Measurements from ENCODE around the gene SPDYE16.
"Not testable (repeated sequence)": the region's sequence is repeated elsewhere in the genome, so short reads cannot be mapped to it uniquely, and the experiment has no call there.

SPDYE16 gene

GRCh38 chr7:76549855-76550248, 6.8 kb upstream of the SPDYE16 start:
- not testable (repeated sequence) for H3K4me1 ChIP-seq (ENCODE audit: control insufficient read depth in 2 of 2, insufficient read depth in 2 of 2, low read length in 2 of 2); H3K9me3 ChIP-seq (ENCODE audit: control insufficient read depth in 2 of 2, low read length in 2 of 2); H3K36me3 ChIP-seq (ENCODE audit: control insufficient read depth in 2 of 2, insufficient read depth in 2 of 2, low read length in 2 of 2); H3K27me3 ChIP-seq (ENCODE audit: control insufficient read depth in 2 of 2, insufficient read depth in 2 of 2, low read length in 2 of 2)
- peak overlapping the region; percentile 74 to 75 for H3K4me3 ChIP-seq (ENCODE audit: low read length in 2 of 2)
- H3K27ac ChIP-seq (ENCODE audit: low read depth in 2 of 2, low read length in 2 of 2) = peak overlapping the region; percentile 84 to 85
- peak overlapping the region; percentile 74 to 85 for H3K9ac ChIP-seq (ENCODE audit: low read depth in 1 of 2, low read length in 2 of 2)

DNA sequence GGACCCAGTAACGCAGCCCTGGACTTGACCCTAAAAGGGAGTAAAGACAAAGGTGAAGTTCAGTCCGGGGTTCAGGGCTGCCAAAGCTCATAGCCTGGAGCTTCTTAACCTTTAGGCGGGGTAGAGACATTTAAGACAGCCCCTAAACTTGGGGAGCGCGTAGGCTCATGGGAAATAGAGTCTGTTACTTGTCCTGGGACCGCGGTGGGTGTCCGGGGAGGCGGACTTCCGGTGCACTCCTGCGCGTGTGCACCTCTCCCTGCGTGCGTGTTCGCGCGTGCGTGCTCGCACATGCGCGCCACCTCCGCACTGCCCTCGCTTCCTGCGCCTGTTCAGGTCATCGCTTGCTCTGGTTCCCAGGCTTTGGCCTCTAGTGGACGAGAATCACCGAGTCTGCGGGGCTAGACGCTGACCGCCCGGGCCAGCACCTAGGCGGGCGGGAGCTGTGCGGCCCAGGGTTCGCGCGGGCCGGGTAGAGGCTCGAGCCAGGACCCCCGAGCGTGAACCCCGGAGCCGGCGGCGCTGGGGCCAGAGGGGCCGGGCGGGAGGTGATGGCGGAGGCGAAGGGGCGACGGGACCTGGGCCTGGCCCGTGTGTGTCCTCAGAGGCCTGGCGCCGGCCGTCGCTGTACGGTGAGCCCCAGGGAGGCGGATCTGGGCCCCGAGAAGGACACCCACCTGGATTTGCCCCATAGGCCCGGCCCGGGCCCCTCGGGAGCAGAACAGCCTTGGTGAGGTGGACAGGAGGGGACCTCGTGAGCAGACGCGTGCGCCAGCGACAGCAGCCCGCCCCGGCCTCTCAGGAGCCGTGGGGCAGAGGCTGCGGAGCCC, 6.1 kb upstream of the SPDYE16 start:
- H3K4me1 ChIP-seq (ENCODE audit: control insufficient read depth in 2 of 2, insufficient read depth in 2 of 2, low read length in 2 of 2); H3K27me3 ChIP-seq (ENCODE audit: control insufficient read depth in 2 of 2, insufficient read depth in 2 of 2, low read length in 2 of 2); H3K36me3 ChIP-seq (ENCODE audit: control insufficient read depth in 2 of 2, insufficient read depth in 2 of 2, low read length in 2 of 2); H3K9me3 ChIP-seq (ENCODE audit: control insufficient read depth in 2 of 2, low read length in 2 of 2): not testable (repeated sequence)
- peak overlapping the region; percentile 74 to 75 for H3K4me3 ChIP-seq (ENCODE audit: low read length in 2 of 2)
- H3K9ac ChIP-seq (ENCODE audit: low read depth in 1 of 2, low read length in 2 of 2) = peak overlapping the region; percentile 74 to 85
- H3K27ac ChIP-seq (ENCODE audit: low read depth in 2 of 2, low read length in 2 of 2) = peak overlapping the region; percentile 84 to 85

DNA sequence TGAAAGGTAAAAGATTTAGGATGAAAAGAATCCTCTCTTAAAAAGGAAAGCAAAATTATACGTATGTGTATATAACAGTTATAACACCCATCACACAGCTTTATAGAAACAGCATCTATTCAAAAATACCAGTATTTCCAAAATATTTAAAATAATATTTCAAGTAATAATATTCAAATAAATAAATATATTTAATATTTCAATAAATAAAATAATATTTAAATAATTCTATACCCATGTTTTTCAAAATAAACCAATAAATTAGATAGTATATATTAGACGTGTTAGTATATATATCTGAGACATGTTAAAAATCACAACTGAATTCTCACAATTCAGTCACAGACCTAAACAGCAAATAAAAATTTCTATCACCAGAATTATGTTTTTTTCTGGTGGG, 11.5 kb downstream of the SPDYE16 start:
- not testable (repeated sequence) for H3K4me1 ChIP-seq (ENCODE audit: control insufficient read depth in 2 of 2, insufficient read depth in 2 of 2, low read length in 2 of 2); H3K27me3 ChIP-seq (ENCODE audit: control insufficient read depth in 2 of 2, insufficient read depth in 2 of 2, low read length in 2 of 2)

DNA sequence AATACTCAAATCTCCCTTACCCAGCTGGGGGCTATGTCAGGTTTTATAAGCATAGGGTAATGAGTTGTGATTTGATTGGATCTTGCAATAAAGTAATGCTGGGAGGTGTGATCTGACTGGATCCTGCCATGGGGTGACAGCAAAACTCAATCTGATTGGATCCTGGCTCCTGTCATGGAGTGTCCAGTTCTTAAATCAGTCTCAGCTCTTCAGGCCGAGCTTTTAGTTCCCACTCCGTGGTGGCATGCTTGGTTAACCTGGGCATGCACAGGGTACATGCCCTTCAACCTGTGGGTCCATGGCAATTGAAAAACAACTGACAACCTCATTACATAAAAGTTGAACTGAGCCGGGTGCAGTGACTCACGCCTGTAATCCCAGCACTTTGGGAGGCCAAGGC, 16.9 kb downstream of the SPDYE16 start:
- not testable (repeated sequence) for H3K4me3 ChIP-seq (ENCODE audit: low read length in 2 of 2); H3K9me3 ChIP-seq (ENCODE audit: control insufficient read depth in 2 of 2, low read length in 2 of 2); H3K27me3 ChIP-seq (ENCODE audit: control insufficient read depth in 2 of 2, insufficient read depth in 2 of 2, low read length in 2 of 2); H3K27ac ChIP-seq (ENCODE audit: low read depth in 2 of 2, low read length in 2 of 2); H3K9ac ChIP-seq (ENCODE audit: low read depth in 1 of 2, low read length in 2 of 2); H3K4me1 ChIP-seq (ENCODE audit: control insufficient read depth in 2 of 2, insufficient read depth in 2 of 2, low read length in 2 of 2); H3K36me3 ChIP-seq (ENCODE audit: control insufficient read depth in 2 of 2, insufficient read depth in 2 of 2, low read length in 2 of 2)

More for the DNA sequence above, 11.5 kb downstream of the SPDYE16 start:
- H3K27ac ChIP-seq (ENCODE audit: low read depth in 2 of 2, low read length in 2 of 2); H3K9me3 ChIP-seq (ENCODE audit: control insufficient read depth in 2 of 2, low read length in 2 of 2); H3K4me3 ChIP-seq (ENCODE audit: low read length in 2 of 2); H3K9ac ChIP-seq (ENCODE audit: low read depth in 1 of 2, low read length in 2 of 2); H3K36me3 ChIP-seq (ENCODE audit: control insufficient read depth in 2 of 2, insufficient read depth in 2 of 2, low read length in 2 of 2): not testable (repeated sequence)

DNA sequence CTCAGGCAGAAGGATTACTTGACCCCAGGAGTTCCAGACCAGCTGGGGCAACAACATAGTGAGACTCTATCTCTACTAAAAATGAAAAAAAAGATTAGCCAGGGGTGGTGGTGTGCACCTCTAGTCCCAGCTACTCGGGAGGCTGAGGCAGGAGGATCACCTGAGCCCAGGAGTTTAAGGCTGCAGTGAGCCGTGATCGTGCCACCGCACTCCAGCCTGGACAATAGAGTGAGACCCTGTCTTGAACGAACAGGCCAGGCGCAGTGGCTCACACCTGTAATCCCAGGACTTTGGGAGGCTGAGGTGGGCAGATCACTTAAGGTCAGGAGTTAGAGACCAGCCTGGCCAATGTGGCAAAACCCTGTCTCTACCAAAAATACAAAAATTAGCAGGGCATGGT, 26.2 kb downstream of the SPDYE16 start:
- not testable (repeated sequence) for H3K36me3 ChIP-seq (ENCODE audit: control insufficient read depth in 2 of 2, insufficient read depth in 2 of 2, low read length in 2 of 2); H3K27me3 ChIP-seq (ENCODE audit: control insufficient read depth in 2 of 2, insufficient read depth in 2 of 2, low read length in 2 of 2); H3K4me1 ChIP-seq (ENCODE audit: control insufficient read depth in 2 of 2, insufficient read depth in 2 of 2, low read length in 2 of 2); H3K4me3 ChIP-seq (ENCODE audit: low read length in 2 of 2); H3K9me3 ChIP-seq (ENCODE audit: control insufficient read depth in 2 of 2, low read length in 2 of 2); H3K27ac ChIP-seq (ENCODE audit: low read depth in 2 of 2, low read length in 2 of 2); H3K9ac ChIP-seq (ENCODE audit: low read depth in 1 of 2, low read length in 2 of 2)

- peaks cover 7 to 9% of the 10 kb centered on the region in 2 donors for H3K4me1 ChIP-seq (ENCODE audit: control insufficient read depth in 2 of 2, insufficient read depth in 2 of 2, low read length in 2 of 2)
- no peaks in the 10 kb centered on the region for H3K9me3 ChIP-seq (ENCODE audit: control insufficient read depth in 2 of 2, low read length in 2 of 2)
- H3K36me3 ChIP-seq (ENCODE audit: control insufficient read depth in 2 of 2, insufficient read depth in 2 of 2, low read length in 2 of 2) = no peaks in the 10 kb centered on the region
- no peak overlapping the region for H3K4me3 ChIP-seq (ENCODE audit: low read length in 2 of 2)
- no peaks in the 10 kb centered on the region for H3K27me3 ChIP-seq (ENCODE audit: control insufficient read depth in 2 of 2, insufficient read depth in 2 of 2, low read length in 2 of 2)
- no peak overlapping the region for H3K27ac ChIP-seq (ENCODE audit: low read depth in 2 of 2, low read length in 2 of 2)
- H3K9ac ChIP-seq (ENCODE audit: low read depth in 1 of 2, low read length in 2 of 2) = no peak overlapping the region
Measured at GRCh38 chr7:76515999-76516443, 27.1 kb downstream of the SPDYE16 start.

DNA sequence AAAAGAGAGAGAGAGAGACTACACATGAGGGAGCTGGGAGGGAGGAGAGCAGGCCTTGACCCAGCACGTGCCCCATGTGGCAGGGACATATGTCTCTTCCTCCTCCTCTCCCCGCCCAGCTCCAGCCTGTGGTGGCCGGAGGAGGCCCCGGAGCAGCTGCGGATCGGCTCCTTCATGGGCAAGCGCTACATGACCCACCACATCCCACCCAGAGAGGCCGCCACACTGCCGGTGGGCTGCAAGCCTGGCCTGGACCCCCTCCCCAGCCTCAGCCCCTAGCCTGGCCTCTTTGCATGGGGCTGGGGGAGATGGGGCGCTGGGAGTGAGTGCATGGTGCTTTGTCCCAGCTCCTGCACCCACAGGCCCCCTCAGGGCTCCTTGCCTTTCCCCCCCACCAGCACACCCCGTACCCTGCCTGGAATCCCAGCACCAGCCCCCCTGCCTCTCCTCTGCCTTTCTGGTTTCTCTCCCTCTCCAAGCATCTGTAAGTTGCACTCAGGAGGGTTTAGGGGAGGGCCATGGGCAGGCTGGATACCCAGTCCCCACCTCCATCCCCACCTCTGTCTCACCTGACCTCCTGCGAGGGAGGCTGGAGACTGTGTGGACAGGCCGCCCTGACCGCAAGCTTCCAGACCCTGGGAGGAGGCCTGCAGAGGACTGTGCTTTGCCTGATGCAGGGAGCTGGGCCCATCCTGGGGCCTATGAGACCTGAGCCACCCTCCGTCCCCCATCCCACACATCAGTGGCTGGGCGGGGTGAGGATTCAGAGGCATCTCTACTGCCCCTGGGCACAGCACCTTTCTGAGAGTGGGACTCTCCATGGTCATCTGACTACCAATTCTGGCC, 27.9 kb downstream of the SPDYE16 start:
- H3K9ac ChIP-seq (ENCODE audit: low read depth in 1 of 2, low read length in 2 of 2) = no peak overlapping the region
- no peaks in the 10 kb centered on the region for H3K27me3 ChIP-seq (ENCODE audit: control insufficient read depth in 2 of 2, insufficient read depth in 2 of 2, low read length in 2 of 2)
- no peaks in the 10 kb centered on the region for H3K9me3 ChIP-seq (ENCODE audit: control insufficient read depth in 2 of 2, low read length in 2 of 2)
- H3K36me3 ChIP-seq (ENCODE audit: control insufficient read depth in 2 of 2, insufficient read depth in 2 of 2, low read length in 2 of 2) = no peaks in the 10 kb centered on the region
- H3K27ac ChIP-seq (ENCODE audit: low read depth in 2 of 2, low read length in 2 of 2) = no peak overlapping the region
- no peak overlapping the region for H3K4me3 ChIP-seq (ENCODE audit: low read length in 2 of 2)
- peaks cover 7 to 9% of the 10 kb centered on the region in 2 donors for H3K4me1 ChIP-seq (ENCODE audit: control insufficient read depth in 2 of 2, insufficient read depth in 2 of 2, low read length in 2 of 2)

- no peaks in the 10 kb centered on the region for H3K9me3 ChIP-seq (ENCODE audit: control insufficient read depth in 2 of 2, low read length in 2 of 2)
- H3K27ac ChIP-seq (ENCODE audit: low read depth in 2 of 2, low read length in 2 of 2) = no peak overlapping the region
- H3K4me1 ChIP-seq (ENCODE audit: control insufficient read depth in 2 of 2, insufficient read depth in 2 of 2, low read length in 2 of 2) = peaks cover 7 to 9% of the 10 kb centered on the region in 2 donors
- H3K36me3 ChIP-seq (ENCODE audit: control insufficient read depth in 2 of 2, insufficient read depth in 2 of 2, low read length in 2 of 2) = no peaks in the 10 kb centered on the region
- no peaks in the 10 kb centered on the region for H3K27me3 ChIP-seq (ENCODE audit: control insufficient read depth in 2 of 2, insufficient read depth in 2 of 2, low read length in 2 of 2)
- no peak overlapping the region for H3K9ac ChIP-seq (ENCODE audit: low read depth in 1 of 2, low read length in 2 of 2)
- no peak overlapping the region for H3K4me3 ChIP-seq (ENCODE audit: low read length in 2 of 2)
Measured at GRCh38 chr7:76513817-76514799, 29.0 kb downstream of the SPDYE16 start.

DNA sequence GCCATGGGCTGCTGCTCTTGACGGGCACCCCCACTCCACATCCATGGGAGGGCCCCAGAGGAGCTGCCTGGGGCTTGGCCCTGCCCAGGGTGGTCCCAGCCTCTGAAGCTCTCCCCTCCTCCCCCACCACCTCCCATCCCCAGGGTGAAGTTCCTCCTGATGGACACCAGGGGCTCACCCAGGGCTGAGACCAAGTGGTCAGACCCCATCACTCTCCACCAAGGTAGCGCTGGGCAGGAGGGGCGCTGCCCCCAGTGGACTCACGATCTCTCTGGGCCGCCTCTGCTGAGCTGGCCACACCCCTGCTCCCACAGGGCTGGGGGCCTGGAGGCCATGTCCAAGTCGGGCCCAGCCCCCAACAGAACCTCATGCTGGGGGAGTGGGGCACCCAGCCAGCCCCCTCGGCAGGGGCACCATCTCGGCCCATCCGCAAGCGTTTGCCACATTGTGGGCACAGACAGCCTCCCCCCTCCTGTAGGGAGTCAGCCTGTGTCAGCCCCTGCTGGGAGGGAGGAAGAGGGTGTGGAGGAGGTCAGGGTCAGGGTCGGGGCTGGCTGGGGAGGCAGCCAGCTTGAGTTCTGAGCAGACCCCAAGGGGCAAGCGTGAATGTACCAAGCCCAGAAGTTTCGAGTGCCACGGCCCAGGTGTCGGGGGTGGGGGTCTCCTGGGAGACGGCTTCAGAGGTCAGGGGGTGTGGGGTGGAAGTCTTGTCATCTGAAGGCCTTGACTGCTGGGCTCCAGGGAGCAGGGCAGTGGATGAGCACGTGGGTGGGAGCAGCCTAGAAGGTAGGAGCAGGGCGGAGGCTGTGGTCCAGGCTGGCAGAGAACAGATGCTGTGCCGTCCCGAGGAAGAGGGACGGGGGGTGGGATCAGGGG, 29.9 kb downstream of the SPDYE16 start:
- Histone ChIP-seq H3K27me3 (ENCODE audit: control insufficient read depth in 2 of 2, insufficient read depth in 2 of 2, low read length in 2 of 2) (no peaks in the 10 kb centered on the region), H3K4me3 (ENCODE audit: low read length in 2 of 2) (no peak overlapping the region), H3K27ac (ENCODE audit: low read depth in 2 of 2, low read length in 2 of 2) (peak overlapping the region; percentile 15 to 48), H3K9me3 (ENCODE audit: control insufficient read depth in 2 of 2, low read length in 2 of 2) (no peaks in the 10 kb centered on the region), H3K9ac (ENCODE audit: low read depth in 1 of 2, low read length in 2 of 2) (peak overlapping the region in 1 of 2 donors; percentile 60), H3K36me3 (ENCODE audit: control insufficient read depth in 2 of 2, insufficient read depth in 2 of 2, low read length in 2 of 2) (no peaks in the 10 kb centered on the region), H3K4me1 (ENCODE audit: control insufficient read depth in 2 of 2, insufficient read depth in 2 of 2, low read length in 2 of 2) (peaks cover 7 to 9% of the 10 kb centered on the region in 2 donors)

Measured in mucosa of rectum (tissue), 2 donors.